HCT116 (cell line): Measurements from ENCODE around the gene SENP1.

Experiments used
- CEBPB ChIP-seq: IDR thresholded peaks from 2 replicates; pipeline ENCODE4 v1.6.1; 2012; ENCODE audit warnings: low read depth
- EZH2 ChIP-seq: fragments of 200-600 bp; sonication (generic); IDR thresholded peaks from 2 replicates; pipeline ENCODE4 v1.6.1; 2017; ENCODE audit warnings: antibody characterized with exemption, mixed run types
- RAD21 ChIP-seq: IDR thresholded peaks from 2 replicates; pipeline ENCODE4 v1.6.1; 2012; ENCODE audit warnings: low read depth, mild to moderate bottlenecking
- TCF7L2 ChIP-seq: IDR thresholded peaks from 2 replicates; pipeline ENCODE4 v1.7.0; 2011; ENCODE audit warnings: borderline replicate concordance, inconsistent platforms; ENCODE audit not compliant: insufficient read depth, insufficient read length; ENCODE audit errors: extremely low read depth
- YY1 ChIP-seq: IDR thresholded peaks from 2 replicates; pipeline ENCODE4 v1.6.1; 2011; ENCODE audit warnings: low read length, low read depth, moderate library complexity, mild to moderate bottlenecking; ENCODE audit not compliant: insufficient replicate concordance; ENCODE audit errors: extremely low read depth
- TF ChIP-seq, protein P1 (sequence below): IDR thresholded peaks from 2 replicates; pipeline ENCODE4 v1.6.1; 2012; ENCODE audit warnings: low read depth

DNA sequence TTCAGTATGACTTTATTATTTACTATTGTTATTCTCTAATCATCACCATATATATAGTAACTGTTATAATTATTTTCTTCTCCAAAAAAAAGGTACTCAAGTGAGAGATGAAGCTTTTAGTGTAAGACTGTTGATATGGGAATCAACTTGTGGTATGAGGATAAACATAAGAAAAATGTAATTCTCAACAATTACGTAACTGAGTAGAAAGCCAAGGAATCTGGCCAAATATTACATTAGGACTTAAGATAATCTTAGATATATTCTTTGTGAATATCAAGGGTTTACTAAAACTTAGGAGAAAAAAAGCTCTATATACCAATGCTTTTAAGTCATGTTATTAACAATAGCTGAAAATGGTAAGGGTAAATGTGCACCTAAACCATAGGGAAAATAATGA is 13.3 kb downstream of the SENP1 start:
- TF ChIP-seq YY1 (no peak), CEBPB (no peak), TCF7L2 (no peak), EZH2 (no peak), RAD21 (no peak)
- TF ChIP-seq, protein P1, sequence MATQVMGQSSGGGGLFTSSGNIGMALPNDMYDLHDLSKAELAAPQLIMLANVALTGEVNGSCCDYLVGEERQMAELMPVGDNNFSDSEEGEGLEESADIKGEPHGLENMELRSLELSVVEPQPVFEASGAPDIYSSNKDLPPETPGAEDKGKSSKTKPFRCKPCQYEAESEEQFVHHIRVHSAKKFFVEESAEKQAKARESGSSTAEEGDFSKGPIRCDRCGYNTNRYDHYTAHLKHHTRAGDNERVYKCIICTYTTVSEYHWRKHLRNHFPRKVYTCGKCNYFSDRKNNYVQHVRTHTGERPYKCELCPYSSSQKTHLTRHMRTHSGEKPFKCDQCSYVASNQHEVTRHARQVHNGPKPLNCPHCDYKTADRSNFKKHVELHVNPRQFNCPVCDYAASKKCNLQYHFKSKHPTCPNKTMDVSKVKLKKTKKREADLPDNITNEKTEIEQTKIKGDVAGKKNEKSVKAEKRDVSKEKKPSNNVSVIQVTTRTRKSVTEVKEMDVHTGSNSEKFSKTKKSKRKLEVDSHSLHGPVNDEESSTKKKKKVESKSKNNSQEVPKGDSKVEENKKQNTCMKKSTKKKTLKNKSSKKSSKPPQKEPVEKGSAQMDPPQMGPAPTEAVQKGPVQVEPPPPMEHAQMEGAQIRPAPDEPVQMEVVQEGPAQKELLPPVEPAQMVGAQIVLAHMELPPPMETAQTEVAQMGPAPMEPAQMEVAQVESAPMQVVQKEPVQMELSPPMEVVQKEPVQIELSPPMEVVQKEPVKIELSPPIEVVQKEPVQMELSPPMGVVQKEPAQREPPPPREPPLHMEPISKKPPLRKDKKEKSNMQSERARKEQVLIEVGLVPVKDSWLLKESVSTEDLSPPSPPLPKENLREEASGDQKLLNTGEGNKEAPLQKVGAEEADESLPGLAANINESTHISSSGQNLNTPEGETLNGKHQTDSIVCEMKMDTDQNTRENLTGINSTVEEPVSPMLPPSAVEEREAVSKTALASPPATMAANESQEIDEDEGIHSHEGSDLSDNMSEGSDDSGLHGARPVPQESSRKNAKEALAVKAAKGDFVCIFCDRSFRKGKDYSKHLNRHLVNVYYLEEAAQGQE: no peak
